GM12878 (cell line): ENCODE data around the gene GABRR1.

Experiments used
- HDAC2 ChIP-seq: fragments of 200-600 bp; sonication (generic); IDR thresholded peaks from 2 replicates; pipeline ENCODE4 v1.6.1; 2017
- MAX ChIP-seq: IDR thresholded peaks from 2 replicates; pipeline ENCODE4 v1.6.1; 2012; ENCODE audit warnings: low read depth, low read length, improper control_type of control experiment
- POLR2A ChIP-seq: IDR thresholded peaks from 2 replicates; pipeline ENCODE4 v1.6.1; 2011; ENCODE audit warnings: low read depth, mild to moderate bottlenecking, low read length
- POLR2AphosphoS5 ChIP-seq: IDR thresholded peaks from 2 replicates; pipeline ENCODE4 v1.6.1; 2011; ENCODE audit warnings: mild to moderate bottlenecking, low read length, inconsistent platforms
- SP1 ChIP-seq: IDR thresholded peaks from one replicate; pipeline ENCODE4 v1.6.1; 2011; ENCODE audit warnings: low read depth, low read length

- no peak for TF ChIP-seq POLR2AphosphoS5
- no peak for TF ChIP-seq MAX
- no peak for TF ChIP-seq SP1
- no peak for TF ChIP-seq POLR2A
- no peak for TF ChIP-seq HDAC2
These were observed 22.6 kb downstream of the GABRR1 start for GRCh38 chr6:89194559-89194958.
